Measurements from ENCODE around the gene PPP3CA. TPM values are rescaled to one million over a fixed set of nuclear protein-coding genes. Genes with fewer than 3 reads are reported as not detected.

PPP3CA gene
- total RNA-seq, 4 donors from 2014 or later, result 28.7 to 51.7 (median 39.0) TPM

GRCh38 chr4:101031971-101032370, 315.4 kb downstream of the PPP3CA start:
- Histone ChIP-seq H3K9me3 (no peaks in the 10 kb centered on the region), H3K27ac (no peak overlapping the region), H3K4me3 (no peak overlapping the region), H3K36me3 (peaks cover 8% of the 10 kb centered on the region), H3K4me1 (no peaks in the 10 kb centered on the region), H3K27me3 (no peaks in the 10 kb centered on the region)
- WGBS, result 88% methylated on average over 5 of the region's 5 CpGs
- TF ChIP-seq POLR2A (IDR thresholded peaks at IDR 0.05) (no peak), POLR2AphosphoS5 (IDR thresholded peaks at IDR 0.05) (no peak), CTCF (IDR thresholded peaks at IDR 0.05) (no peak), EP300 (IDR thresholded peaks at IDR 0.05) (no peak)
- DNase-seq (ENCODE audit: low spot score in 2 of 2), result no peak

- H3K27me3 ChIP-seq, result no peaks in the 10 kb centered on the region
- no peaks in the 10 kb centered on the region for H3K9me3 ChIP-seq
- H3K36me3 ChIP-seq, result peaks cover 15% of the 10 kb centered on the region
- no peak overlapping the region for H3K4me3 ChIP-seq
- no peak overlapping the region for H3K27ac ChIP-seq
- TF ChIP-seq POLR2A (IDR thresholded peaks at IDR 0.05), result no peak
- TF ChIP-seq POLR2AphosphoS5 (IDR thresholded peaks at IDR 0.05), result no peak
- TF ChIP-seq EP300 (IDR thresholded peaks at IDR 0.05), result no peak
- TF ChIP-seq CTCF (IDR thresholded peaks at IDR 0.05), result no peak
- no peaks in the 10 kb centered on the region for H3K4me1 ChIP-seq
- DNase-seq (ENCODE audit: low spot score in 2 of 2), result no peak
Observed at GRCh38 chr4:101028886-101029285, 318.4 kb downstream of the PPP3CA start.

DNA sequence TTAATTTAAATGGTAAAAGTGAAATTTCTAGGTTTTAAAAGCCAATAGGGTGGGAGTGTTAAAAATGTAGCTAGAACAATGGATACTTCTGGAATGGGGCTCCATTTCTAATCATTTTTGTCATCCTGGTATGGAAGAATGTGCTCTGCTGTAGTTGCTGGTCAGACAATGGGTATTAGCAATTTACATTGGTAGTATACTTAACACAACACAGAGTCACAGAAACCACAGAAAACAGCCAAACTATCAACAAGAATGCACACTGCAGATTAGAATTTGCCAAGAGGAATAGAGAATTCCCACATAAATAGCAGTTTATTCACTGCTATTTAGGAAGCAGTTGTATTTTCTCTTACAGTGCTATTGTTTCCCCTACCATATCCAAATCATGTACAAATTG, 319.6 kb downstream of the PPP3CA start:
- H3K36me3 ChIP-seq, result peaks cover 16% of the 10 kb centered on the region
- TF ChIP-seq EP300 (IDR thresholded peaks at IDR 0.05) (no peak), POLR2AphosphoS5 (IDR thresholded peaks at IDR 0.05) (no peak), CTCF (IDR thresholded peaks at IDR 0.05) (no peak), POLR2A (IDR thresholded peaks at IDR 0.05) (no peak)
- H3K27me3 ChIP-seq, result no peaks in the 10 kb centered on the region
- H3K4me3 ChIP-seq, result no peak overlapping the region
- no peaks in the 10 kb centered on the region for H3K4me1 ChIP-seq
- H3K9me3 ChIP-seq, result no peaks in the 10 kb centered on the region
- DNase-seq (ENCODE audit: low spot score in 2 of 2), result no peak
- no peak overlapping the region for H3K27ac ChIP-seq

- WGBS, result 91% methylated on average over 8 of the region's 8 CpGs
- no peak for TF ChIP-seq POLR2A (IDR thresholded peaks at IDR 0.05)
- no peak for TF ChIP-seq POLR2AphosphoS5 (IDR thresholded peaks at IDR 0.05)
- TF ChIP-seq CTCF (IDR thresholded peaks at IDR 0.05), result no peak
- TF ChIP-seq EP300 (IDR thresholded peaks at IDR 0.05), result no peak
- Histone ChIP-seq H3K27ac (no peak overlapping the region), H3K36me3 (peaks cover 10% of the 10 kb centered on the region), H3K9me3 (no peaks in the 10 kb centered on the region), H3K4me1 (peaks cover 8% of the 10 kb centered on the region), H3K27me3 (no peaks in the 10 kb centered on the region), H3K4me3 (no peak overlapping the region)
- DNase-seq (ENCODE audit: low spot score in 2 of 2), result no peak
Observed at GRCh38 chr4:101025755-101026154, 321.6 kb downstream of the PPP3CA start.

DNA sequence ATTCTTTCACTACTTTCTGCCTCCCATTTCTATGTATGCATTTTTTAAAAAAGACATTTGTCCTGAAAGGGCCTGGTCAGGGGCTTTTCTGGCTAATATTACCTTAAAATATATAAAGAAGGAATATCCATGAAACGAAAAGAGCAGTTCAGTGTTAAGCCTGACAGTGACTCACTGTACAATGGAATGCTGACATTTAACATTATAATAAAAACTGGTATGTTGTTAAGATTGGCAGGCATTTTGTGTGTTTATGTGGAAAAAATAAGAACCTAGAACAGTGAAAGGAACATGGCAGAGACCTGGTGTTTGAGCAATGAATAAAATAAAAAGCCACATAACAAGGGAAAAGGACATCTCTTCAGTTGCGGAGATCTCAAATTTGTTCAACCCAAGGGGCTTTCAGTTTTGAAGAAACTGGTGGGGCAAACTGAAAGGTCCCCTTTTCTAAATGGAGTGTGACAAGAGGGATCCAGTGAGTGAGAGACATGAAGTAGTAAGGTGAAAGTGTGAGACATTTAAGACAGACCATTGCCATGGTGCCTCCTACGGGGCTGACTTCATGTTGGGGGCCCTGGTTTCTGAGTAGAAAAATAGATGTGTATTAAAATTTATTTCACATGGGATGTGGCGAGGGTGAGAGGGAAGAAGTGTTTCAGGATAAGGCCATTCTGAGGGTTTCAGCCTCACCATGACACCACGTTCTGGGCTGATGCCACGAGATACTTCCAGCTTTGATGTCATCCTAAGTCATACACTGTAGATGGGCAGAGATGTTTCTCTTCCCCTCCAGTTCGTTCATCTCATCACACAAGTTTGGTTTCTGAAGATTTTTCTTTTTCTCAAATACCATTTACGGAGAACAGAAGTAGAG, 324.9 kb downstream of the PPP3CA start:
- H3K27ac ChIP-seq, result no peak overlapping the region
- peaks cover 23% of the 10 kb centered on the region for H3K4me1 ChIP-seq
- H3K4me3 ChIP-seq, result no peak overlapping the region
- H3K36me3 ChIP-seq, result peaks cover 10% of the 10 kb centered on the region
- H3K27me3 ChIP-seq, result no peaks in the 10 kb centered on the region
- H3K9me3 ChIP-seq, result no peaks in the 10 kb centered on the region
- TF ChIP-seq CTCF (IDR thresholded peaks at IDR 0.05), result no peak
- TF ChIP-seq POLR2A (IDR thresholded peaks at IDR 0.05), result no peak
- TF ChIP-seq EP300 (IDR thresholded peaks at IDR 0.05), result no peak
- TF ChIP-seq POLR2AphosphoS5 (IDR thresholded peaks at IDR 0.05), result no peak
- 86% methylated on average over 8 of the region's 8 CpGs for WGBS
- no peak for DNase-seq (ENCODE audit: low spot score in 2 of 2)
